ENCODE measurements around the gene CDH4.

DNA sequence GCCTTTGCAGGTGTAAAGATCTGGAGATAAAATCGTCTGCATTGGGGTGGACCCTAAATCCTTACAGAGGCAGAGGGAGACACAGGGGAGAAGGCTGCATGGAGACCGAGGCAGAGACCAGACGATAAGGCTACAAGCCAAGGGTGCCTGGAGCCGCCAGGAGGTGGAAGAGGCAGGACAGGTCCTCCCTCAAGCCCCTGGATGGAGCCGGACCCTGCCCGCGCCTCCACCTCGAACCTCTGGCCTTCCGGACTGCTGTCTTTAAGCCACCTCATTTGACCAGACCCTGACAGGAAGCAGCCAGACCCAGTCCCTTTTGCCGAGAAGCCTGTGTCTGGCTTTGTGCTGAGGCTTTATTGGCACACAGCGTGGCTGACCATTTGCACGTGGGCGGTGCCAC is 629.8 kb downstream of the CDH4 start:
- TF ChIP-seq, protein P1, sequence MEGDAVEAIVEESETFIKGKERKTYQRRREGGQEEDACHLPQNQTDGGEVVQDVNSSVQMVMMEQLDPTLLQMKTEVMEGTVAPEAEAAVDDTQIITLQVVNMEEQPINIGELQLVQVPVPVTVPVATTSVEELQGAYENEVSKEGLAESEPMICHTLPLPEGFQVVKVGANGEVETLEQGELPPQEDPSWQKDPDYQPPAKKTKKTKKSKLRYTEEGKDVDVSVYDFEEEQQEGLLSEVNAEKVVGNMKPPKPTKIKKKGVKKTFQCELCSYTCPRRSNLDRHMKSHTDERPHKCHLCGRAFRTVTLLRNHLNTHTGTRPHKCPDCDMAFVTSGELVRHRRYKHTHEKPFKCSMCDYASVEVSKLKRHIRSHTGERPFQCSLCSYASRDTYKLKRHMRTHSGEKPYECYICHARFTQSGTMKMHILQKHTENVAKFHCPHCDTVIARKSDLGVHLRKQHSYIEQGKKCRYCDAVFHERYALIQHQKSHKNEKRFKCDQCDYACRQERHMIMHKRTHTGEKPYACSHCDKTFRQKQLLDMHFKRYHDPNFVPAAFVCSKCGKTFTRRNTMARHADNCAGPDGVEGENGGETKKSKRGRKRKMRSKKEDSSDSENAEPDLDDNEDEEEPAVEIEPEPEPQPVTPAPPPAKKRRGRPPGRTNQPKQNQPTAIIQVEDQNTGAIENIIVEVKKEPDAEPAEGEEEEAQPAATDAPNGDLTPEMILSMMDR (IDR thresholded peaks at IDR 0.05), result no peak
- TF ChIP-seq EZH2phosphoT487 (IDR thresholded peaks at IDR 0.05), result no peak

Measured in neural progenitor cell (in vitro differentiated cells).